ENCODE measurements around the gene MRTFB. TPM values are rescaled to one million over a fixed set of nuclear protein-coding genes. Genes with fewer than 3 reads are reported as not detected.
A peak's percentile ranks its signal among the peaks of the same experiment; 100 is the strongest.

MRTFB gene
- total RNA-seq, 1 donor from 2014 or later: 31.8 TPM

DNA sequence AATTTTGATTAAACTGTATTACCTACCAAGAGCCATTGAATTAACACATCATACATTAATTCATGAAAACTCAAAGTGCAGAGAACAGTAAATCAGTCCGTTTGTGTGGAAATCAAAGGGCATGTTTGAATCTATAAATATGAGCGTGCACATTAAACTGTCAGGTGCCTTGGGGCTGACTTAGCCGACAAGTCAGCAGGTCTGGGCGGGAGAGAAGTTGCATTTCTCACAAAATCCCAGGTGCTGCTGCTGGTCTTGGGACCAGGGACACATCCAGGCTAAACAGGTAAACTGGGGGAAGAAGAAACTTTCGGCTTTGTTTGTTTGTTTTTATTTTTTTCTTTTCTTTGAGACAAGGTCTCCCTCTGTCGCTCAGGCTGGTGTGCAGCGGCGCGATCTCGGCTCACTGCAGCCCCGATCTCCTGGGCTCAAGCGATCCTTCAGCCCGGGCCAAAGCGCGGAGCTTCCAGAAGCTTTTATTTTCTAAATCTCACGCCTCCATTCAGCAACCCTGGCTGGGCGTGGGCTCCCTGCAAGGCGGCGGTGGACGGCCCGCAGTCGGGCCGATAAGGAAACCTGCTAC is 213.9 kb downstream of the MRTFB start:
- DNase-seq (ENCODE audit: low spot score): no peak

DNA sequence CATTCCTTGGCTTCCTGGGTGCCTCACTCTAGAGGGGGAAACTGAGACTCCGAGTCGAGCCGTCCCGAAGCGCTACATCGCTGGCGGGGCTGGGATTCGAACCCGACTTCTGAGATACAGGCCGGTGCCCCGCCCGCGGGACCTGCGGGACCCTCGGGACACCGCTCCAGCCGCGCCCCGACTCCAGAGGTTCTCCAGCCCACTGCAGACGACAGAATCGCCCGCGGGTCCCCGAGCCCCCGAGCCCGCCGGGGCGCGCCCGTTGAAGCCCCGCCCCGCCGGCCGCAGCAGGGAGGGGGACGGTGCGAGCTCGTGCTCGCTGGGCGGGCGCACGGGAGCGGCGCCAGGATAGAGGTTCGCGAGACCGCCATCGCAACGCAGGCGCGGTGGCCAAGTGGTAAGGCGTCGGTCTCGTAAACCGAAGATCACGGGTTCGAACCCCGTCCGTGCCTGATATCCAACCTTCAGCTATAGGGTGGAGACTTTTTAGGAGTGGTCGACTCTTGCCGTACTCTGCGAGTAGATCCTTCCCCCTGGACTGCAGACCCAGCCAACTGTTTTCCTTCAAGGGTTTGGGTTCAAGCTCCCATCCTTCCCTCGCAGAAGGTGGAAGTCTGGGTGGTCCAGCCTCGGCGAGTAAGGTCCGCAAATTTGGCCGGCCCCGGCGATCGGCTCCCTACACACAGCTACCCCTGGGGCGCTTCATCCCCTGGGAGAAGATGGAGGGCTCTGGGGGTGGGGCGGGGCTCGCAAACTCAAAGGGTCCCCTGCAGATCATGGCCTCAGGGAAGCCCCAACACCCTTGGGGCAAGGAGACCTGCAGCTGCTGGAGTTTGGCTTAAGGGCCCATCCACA is 214.6 kb downstream of the MRTFB start:
- DNase-seq (ENCODE audit: low spot score): peak; percentile 96

DNA sequence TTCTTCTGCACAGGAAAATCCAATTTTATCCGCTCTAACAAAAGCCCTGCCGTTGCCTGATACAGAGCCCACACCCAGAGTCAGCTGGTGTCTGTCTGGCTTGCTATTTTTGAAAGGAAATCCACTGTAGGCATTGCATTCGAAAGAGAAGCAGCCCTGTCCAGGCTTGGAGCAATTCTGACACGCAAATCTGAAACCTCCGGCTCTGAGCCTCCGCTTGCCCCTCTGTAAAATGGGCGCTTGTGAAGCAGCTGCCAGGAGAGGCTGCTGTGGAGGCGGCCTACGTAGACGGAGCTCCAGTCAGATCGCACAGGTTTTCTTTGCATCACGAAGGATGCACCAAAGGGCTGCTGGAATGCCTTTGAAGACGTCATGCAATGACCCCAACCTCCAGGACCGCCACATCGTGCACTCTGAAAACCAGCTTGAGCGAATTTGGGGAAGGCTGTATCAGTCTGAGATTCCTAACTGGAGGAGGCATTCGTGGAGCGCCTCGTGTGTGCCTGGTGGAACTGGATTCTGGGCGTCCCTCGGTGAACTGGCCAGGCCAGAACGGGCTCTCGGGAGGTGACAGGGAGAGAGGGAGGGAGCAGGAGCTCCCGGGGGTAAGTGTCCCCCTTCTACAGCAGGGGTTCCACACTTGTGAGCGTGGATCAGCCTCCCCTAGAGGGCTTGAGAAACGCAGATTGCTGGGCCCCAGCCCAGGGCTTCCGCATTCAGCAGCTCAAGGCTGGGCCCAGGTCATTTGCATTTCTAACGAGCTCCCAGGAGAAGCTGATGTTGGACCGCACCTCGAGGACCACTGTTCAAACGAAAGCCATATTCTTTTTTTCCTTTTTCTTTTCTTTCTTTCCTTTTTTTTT is 215.5 kb downstream of the MRTFB start:
- DNase-seq (ENCODE audit: low spot score): peak; percentile 6

DNA sequence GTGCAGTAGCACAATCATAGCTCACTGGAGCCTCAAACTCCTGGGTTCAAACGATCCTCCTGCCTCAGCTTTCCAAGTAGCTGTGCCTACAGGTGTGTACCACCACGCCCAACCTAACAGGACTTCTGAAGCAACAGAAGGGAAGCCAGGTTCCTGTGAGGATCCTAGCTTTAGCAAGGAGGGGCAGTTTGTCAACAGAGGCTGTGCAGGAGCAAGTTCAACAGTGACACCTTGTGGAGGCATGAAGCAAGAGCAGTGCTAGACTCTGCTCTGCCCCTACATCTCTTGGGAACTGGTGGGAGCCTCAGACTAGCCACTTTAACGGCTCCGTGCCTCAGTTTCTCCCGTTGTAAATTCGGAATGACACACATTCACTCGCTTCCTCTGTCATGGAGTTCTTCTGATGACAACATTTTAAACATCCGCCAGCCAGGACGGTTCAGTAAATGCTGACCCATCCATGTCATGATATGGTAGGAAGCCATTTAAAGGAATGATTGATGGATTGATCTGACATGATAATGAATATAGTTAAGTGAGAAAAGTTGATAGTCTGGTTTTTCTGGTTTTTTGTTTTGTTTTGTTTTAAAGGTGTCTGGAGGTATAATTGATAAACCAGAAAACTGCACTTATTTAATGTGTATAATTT is 218.7 kb downstream of the MRTFB start:
- DNase-seq (ENCODE audit: low spot score): no peak

DNA sequence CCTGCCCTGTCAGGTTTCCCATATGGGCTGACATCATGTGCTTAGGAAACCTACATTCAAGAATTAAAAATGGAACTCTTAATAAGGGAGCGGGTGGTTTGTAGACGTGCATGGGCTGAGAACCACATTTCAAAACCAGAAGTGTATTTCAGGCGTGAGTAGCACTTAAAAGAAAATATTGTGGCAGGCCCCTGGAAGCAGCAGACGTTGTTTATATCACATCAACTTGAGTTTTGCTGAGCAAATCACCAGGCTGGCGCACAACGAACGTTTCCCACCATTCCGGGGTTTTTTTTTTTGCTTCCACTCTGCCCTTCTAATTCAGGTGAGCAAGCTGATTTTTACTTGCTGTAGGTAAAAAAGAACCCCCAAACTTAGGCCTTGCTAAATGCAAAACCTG is 220.2 kb downstream of the MRTFB start:
- no peak for DNase-seq (ENCODE audit: low spot score)

DNA sequence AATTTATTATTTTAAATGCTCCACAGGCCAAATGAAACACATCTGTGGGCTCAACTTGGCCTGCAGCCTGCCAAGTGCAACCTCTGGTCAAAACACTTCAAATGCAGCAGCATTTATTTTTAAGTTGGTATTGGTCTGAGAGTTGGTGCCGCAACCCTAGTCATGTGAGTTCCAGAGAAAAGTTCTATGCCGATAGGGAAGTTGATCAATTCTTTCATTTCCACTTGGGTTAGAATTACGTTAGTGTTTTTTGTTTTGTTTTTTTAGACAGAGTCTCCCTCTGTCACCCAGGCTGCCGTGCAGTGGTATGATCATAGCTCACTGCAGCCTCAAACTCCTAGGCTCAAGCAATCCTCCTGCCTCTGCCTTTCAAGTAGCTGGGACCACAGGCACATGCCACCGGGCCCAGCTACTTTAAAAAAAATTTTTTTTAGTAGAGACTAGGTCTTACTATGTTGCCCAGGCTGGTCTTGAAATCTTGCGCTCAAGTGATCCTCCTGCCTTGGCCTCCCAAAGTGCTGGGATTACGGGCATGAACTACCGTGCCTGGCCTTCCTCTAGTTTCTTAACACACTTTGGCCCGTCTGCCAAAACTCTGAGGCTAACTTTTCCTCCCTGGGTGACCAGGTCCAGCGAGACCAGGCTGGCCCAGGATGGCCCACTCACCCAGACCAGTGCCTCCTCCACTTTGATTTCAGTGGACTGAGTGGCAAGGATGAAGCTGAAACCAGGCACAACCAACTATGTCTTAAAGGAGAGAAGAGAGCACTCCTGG is 221.1 kb downstream of the MRTFB start:
- no peak for DNase-seq (ENCODE audit: low spot score)

DNA sequence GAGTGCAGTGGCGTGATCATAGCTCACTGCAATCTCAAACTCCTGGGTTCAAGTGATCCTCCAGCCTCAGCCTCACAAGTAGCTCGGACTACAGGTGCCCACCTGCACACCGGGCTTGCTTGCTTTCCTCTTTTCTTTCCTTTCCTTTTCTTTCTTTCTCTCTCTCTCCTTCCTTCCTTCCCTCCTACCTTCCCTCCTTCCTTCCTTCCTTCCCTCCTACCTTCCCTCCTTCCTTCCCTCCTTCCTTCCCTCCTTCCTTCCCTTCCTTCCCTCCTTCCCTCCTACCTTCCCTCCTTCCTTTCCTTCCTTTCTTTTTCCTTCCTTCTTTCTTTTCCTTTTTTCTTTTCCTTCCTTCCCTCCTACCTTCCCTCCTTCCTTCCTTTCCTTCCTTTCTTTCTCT is 225.5 kb downstream of the MRTFB start:
- no peak for DNase-seq (ENCODE audit: low spot score)

DNA sequence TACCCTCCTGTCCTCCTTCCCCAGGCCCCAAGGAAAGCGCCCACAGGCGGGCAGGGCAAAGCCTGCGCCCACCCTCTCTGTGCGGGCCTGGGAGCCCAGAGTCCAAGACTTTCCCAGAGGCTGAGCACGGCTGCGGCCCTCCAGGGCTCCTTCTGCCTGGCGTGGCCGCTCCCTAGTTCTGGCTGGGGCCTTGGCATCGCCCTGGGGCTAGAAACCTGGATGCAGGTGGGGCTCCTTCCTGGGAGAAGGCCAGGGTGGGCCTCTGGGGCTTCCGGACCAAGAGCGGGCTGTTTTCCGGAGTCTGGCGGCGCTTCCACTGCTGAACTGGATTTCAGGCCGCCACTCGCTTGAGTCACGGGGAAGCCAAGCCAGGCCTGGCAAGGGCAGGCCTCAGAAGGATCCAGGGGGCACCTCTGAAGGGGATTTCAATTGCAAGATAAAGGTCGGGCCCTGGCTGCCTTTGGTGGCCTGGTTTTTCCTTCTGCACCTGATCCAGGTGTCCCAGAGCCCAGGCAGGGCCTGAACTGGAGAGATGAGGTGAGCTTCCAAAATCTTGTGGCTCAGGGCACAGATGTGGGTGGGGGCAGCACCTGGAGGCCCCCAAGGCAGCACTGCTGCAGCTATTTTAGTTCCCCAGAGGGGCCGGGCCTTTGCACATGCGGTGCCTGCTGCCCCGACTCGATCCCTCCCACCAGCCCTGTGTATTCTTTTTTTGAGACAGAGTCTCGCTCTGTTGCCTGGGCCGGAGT is 227.4 kb downstream of the MRTFB start:
- no peak for DNase-seq (ENCODE audit: low spot score)

DNA sequence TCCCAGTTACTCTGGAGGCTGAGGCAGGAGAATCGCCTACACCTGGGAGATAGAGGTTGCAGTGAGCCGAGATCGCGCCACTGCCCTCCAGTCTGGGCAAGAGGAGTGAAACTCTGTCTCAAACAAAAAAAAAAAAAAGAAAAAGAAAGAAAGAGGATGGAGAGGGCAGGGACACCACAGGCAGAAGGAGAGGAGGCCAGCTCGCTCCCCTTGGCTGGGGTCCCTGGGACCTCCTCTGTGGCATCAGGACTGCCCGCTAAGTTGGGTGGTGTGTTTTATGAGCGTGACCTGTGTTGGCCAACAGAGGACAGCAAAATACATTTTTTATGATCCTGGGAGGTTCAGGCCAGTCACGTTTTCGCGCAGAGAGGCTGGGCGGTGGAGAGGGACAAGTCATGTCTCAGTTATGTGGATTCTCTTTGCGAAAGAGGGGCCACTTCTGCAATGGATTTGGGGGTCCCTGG is 229.6 kb downstream of the MRTFB start:
- DNase-seq (ENCODE audit: low spot score): peak; percentile 92

DNA sequence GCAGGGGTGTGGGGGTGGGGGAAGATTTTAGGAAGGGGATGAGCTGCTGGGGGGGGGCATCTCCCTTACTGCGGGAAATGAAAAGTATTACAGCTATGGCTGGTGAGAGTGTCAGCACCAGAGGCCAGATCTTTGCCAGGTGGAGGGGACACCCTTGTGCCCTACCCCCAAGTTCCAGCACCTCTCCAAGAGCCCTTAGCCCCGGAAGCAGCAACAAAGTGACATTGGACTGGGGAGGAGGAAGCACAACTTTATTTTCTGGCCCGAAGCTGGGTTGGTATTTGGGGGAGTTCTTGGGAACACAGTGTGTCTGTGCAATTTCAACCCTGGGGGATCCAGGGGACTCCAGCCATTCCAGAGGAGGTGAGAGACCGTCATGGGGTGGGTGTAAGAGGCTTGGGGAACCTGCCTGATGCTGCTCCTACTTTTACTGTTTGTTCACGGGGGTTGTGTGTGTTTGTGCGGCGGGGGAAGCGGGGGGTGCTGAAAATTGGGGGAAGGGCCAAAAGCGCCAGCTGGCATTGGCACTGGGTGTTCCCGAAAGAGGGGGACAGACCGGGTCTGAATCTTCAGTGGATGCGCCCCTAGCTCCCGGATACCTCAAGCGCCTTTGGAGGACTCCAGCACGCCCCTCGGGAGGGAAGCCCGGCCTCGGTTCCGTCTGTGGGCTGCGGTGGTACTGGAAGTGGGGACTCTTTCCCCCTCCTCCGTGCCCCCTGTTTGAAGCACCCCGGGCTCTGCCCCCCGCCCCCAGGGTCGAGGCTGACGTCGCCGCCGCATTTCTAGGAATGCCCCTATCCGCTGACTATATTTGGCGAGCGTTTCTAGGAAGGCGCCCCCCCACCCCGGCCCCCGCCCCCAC is 230.3 kb downstream of the MRTFB start:
- DNase-seq (ENCODE audit: low spot score): peak; percentile 48

DNA sequence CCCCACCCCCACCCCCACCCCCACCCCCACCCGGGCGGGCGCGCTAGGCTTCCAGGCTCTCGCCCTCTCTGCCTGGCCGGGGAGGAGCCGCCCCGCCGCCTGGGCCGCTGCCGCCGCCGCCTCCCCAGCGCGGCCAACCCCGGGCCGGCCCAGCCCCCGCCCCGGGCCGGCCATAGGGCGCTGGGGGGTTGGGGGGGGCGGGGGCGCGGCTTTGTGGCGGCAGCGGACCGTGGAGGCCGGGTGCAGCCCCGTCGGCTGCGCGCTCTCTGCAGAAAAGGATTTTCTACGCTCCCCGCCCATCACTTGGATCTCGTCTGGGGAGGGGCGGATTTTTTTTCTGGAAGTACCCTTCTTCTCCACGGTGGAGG is 230.9 kb downstream of the MRTFB start:
- peak; percentile 80 for DNase-seq (ENCODE audit: low spot score)

DNA sequence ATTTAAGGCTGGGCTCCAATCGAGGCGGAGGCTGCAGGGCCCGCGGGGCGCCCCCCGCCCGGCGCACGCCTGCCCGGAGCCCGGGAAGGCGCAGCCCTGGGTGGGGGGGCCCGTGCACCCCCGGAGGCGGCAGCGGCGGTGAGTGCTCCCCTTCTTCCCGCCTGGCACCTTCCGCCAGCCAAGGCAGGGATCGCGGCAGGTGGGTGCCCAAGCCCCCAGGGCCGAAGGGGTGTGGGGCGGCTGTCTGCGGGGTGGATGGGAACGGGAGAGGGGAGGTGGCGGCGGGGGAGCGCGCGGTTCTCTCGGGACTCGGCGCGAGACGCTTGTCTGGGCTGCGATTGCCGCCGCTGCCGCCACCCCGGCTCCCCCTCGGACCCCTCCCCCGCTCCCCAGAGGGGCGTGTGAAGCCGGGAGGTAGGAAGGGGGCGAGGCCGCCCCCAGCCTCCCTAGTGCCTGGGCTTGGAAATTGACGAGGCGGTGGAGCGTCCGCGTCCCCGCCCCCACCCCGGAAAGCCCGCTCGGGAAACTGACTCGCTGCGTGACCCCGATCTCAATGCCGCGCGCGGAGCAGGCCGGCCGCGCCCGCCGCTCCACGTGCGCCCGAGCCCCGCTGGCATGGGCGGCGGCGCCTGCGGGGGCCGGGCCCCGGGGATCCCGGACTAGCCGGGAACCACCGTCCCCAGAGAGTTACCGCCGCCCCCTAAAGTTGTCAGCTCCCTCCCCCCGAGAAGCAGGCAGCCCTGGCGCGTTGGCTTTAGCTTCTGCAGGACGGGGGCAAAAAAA is 231.5 kb downstream of the MRTFB start:
- no peak for DNase-seq (ENCODE audit: low spot score)

DNA sequence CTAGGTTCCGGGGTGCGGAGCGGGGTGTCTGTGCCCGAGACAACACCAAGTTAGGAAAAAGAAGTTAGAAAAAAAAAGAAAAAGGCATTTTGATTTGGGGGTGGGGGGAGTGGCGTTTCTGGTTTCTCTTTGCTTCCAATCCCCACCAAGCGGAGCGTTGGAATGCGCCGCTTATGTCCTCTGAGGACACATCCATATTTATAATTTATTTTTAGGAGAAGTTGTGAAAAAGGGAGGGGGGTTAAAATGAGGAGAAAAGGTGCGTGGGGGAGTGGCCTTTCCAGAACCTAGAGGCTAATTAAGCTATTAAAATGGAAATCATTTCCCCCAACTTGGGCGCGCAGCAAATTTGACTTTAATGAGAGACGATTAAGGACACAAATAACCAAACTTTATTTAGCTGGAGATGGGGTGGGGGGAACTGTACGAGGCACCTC is 232.1 kb downstream of the MRTFB start:
- DNase-seq (ENCODE audit: low spot score): peak; percentile 40

DNA sequence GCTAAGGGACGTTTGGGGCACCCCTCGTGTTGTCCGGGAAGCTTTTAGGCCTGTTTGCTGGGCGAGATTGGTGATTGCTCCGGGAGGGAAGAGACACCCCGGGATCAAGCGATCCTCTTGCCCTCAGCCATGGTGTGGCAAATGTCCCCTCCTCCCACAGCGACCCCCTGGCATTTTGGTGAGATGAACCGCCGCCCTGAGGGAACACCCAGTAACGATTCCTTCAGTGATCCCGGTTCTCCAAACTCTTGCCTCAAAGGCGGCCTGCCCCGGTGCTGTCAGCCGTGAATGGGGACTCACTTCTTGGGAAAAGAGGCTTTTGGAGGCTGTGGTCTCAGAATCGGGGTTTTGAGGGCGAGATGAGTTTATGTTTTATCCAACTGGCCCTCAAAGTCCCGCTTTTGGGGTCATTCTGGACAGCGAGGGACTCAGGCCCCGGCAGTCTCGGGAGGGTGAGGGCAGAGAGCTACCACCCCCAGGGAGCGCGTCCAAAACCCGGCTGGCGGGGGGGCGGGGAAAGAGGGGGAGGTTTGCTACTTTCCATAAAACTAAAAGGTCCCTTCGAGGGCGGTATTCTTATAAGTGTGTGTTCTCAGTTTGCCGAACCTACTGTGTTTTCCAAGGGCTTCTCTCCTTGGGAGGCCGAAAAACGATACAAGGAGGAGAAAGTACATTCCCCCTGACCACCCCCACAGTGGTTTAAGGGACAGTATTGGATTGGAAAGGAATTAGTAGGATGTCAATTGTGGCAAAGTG is 232.7 kb downstream of the MRTFB start:
- no peak for DNase-seq (ENCODE audit: low spot score)

DNA sequence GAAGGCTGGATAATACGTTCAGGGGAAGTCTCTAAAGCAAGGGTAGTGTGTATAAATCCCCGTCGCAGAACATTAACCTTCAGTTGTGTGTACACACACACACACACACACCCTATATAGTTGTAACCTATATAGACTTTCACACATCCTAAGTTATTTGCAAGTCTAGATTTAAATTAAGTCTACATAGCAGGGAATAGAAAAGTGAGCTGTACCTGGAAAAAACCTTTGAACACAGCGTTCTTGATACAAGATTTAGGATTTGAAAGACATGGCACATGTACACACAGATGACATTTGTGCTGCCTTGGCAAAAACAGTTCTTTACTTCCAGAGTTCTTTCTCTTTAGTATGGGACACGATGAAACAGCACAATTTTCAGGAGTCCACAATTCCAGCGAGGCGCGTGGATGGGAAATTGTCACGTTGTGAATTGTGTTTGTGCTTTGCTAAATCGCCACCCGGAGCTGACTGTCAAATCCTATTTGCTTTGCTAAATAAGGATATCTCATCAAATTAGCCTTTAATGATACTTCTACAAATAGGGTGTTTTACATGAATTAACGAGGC is 233.9 kb downstream of the MRTFB start:
- DNase-seq (ENCODE audit: low spot score): no peak

DNA sequence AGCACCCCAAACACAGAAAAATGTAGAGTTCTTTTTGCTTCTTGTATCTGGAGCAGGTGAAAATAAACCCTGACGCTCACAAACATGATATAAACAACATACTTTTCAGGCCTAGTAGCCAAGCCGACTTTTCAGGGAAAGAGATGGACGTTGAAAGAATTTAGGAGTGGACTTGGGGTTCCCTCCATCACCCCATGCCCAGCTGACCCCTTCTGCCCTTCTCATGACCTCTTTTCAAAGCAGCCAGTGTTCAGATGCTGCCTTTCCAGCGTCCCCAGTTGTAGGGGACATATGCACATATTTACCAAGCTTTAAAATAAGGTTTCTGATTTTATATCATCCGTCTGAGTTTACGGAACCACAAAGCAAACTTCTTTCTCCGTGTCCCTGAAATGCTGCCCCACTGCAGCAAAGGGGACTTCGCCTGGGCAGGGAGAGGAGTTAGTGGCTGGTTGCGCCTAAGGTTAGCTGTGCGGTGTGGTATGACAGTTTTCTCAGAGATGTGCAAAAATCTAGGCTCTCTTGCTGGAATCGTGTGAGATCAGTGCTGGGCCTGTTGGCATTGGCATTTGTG is 235.5 kb downstream of the MRTFB start:
- no peak for DNase-seq (ENCODE audit: low spot score)

DNA sequence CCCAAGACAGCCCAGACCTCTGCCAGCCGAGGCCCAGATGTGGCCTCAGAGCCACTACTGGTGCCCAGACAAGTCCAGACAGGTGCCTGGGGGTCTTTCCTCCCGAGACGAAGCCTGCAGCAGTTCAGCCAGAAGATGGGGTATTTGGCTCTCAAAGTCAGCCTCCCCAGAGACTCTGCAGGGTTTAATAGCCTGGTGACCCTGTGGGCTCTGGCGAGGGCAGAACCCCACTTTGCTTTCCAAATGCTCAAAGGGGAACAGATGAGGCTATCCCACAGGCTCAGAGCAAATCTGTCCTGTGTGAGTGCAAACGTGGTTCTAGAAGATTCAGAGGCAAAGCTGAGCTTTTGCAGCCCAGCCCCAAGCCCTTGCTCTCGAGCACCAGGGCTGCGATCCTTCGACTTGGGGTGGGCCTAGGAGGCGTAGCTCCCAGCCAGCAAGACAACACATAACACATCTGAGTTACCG is 236.0 kb downstream of the MRTFB start:
- DNase-seq (ENCODE audit: low spot score): no peak
